Brain microvascular endothelial cell (primary cell): Measurements from ENCODE around the gene FSTL4.

Experiments used
- DNase-seq: peaks from one replicate; pipeline ENCODE4 v3.0.0-alpha.2; 2020
- H3K27ac ChIP-seq: fragments of 250-450 bp; sonication (Bioruptor Pico); 2 replicates; pipeline ENCODE4 v1.5.1; 2020; ENCODE audit warnings: mild to moderate bottlenecking, moderate library complexity
- H3K27me3 ChIP-seq: fragments of 250-450 bp; sonication (Bioruptor Pico); replicated peaks from 2 replicates; pipeline ENCODE4 v1.5.1; 2020; ENCODE audit warnings: mild to moderate bottlenecking
- H3K36me3 ChIP-seq: fragments of 250-450 bp; sonication (Bioruptor Pico); replicated peaks from 2 replicates; pipeline ENCODE4 v1.5.1; 2020; ENCODE audit warnings: mild to moderate bottlenecking
- H3K4me3 ChIP-seq: 2 replicates; pipeline ENCODE4 v1.5.1; 2011; ENCODE audit warnings: low read depth, mild to moderate bottlenecking, control low read depth, low read length, moderate library complexity
- CTCF ChIP-seq: IDR thresholded peaks from 2 replicates; pipeline ENCODE4 v1.5.1; 2011; ENCODE audit warnings: low read depth, mild to moderate bottlenecking, moderate library complexity, low read length, control low read depth, inconsistent platforms; ENCODE audit errors: missing control alignments
- in situ Hi-C: cut with HindIII; loops from 2 replicates; pipeline ENCODE4 v1.10.0; 2017; ENCODE audit warnings: low sequenced_read_pairs, low pct_ligation_motif_present

FSTL4 gene

GRCh38 chr5:133499895-133500294 is 112.4 kb downstream of the FSTL4 start:
- in situ Hi-C loops, result no loop called here
- Histone ChIP-seq H3K27ac (no peak overlapping the region), H3K36me3 (no peaks in the 10 kb centered on the region), H3K27me3 (no peaks in the 10 kb centered on the region), H3K4me3 (no peak overlapping the region)
- no peak for TF ChIP-seq CTCF
- no peak for DNase-seq

GRCh38 chr5:133497608-133498348 is 114.6 kb downstream of the FSTL4 start:
- in situ Hi-C loops, result no loop called here

GRCh38 chr5:133496631-133497030 is 115.7 kb downstream of the FSTL4 start:
- Histone ChIP-seq H3K4me3 (no peak overlapping the region), H3K27ac (no peak overlapping the region), H3K36me3 (no peaks in the 10 kb centered on the region), H3K27me3 (no peaks in the 10 kb centered on the region)
- no peak for DNase-seq
- no peak for TF ChIP-seq CTCF
- in situ Hi-C loops, result no loop called here

More at GRCh38 chr5:133497608-133498348, 114.6 kb downstream of the FSTL4 start:
- TF ChIP-seq CTCF, result no peak
- no peak overlapping the region for H3K4me3 ChIP-seq
- no peaks in the 10 kb centered on the region for H3K27me3 ChIP-seq
- no peak overlapping the region for H3K27ac ChIP-seq
- no peaks in the 10 kb centered on the region for H3K36me3 ChIP-seq
- no peak for DNase-seq

GRCh38 chr5:133494923-133495246 is 117.5 kb downstream of the FSTL4 start:
- H3K36me3 ChIP-seq, result no peaks in the 10 kb centered on the region
- in situ Hi-C loops, result no loop called here
- no peaks in the 10 kb centered on the region for H3K27me3 ChIP-seq
- H3K27ac ChIP-seq, result no peak overlapping the region
- DNase-seq, result no peak
- no peak for TF ChIP-seq CTCF
- H3K4me3 ChIP-seq, result no peak overlapping the region

GRCh38 chr5:133494232-133494922 is 118.0 kb downstream of the FSTL4 start:
- H3K27me3 ChIP-seq, result no peaks in the 10 kb centered on the region
- no peak overlapping the region for H3K4me3 ChIP-seq
- TF ChIP-seq CTCF, result no peak
- in situ Hi-C loops, result no loop called here
- no peaks in the 10 kb centered on the region for H3K36me3 ChIP-seq
- DNase-seq, result no peak
- H3K27ac ChIP-seq, result no peak overlapping the region
